GM19455 (cell line): ENCODE measurements around the gene CYP27B1.
"Not testable (repeated sequence)": the region's sequence is repeated elsewhere in the genome, so short reads cannot be mapped to it uniquely, and the experiment has no call there.

ENCODE experiments used
- ATAC-seq: cut with Tn5 transposase; IDR thresholded peaks from one replicate; pipeline ENCODE4 v1.9.1; 2021; ENCODE audit not compliant: unreplicated experiment

The CYP27B1 gene

DNA sequence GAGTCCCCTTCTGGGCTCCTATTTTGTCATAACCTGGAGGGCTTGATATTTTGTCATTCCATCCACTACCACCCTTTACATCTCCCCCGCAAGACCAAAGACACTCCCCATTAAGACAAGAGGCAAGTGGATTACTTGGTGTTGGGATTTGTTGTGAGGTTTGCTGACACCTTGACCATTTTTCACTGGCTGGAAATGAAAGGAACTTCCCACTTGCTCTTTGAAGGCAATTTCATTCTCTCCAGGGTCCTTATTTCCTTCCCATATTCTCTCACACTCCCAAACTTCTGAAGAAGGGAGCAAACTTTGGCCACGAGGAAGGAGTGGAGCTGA is 43.3 kb downstream of the CYP27B1 start:
- ATAC-seq = no peak

DNA sequence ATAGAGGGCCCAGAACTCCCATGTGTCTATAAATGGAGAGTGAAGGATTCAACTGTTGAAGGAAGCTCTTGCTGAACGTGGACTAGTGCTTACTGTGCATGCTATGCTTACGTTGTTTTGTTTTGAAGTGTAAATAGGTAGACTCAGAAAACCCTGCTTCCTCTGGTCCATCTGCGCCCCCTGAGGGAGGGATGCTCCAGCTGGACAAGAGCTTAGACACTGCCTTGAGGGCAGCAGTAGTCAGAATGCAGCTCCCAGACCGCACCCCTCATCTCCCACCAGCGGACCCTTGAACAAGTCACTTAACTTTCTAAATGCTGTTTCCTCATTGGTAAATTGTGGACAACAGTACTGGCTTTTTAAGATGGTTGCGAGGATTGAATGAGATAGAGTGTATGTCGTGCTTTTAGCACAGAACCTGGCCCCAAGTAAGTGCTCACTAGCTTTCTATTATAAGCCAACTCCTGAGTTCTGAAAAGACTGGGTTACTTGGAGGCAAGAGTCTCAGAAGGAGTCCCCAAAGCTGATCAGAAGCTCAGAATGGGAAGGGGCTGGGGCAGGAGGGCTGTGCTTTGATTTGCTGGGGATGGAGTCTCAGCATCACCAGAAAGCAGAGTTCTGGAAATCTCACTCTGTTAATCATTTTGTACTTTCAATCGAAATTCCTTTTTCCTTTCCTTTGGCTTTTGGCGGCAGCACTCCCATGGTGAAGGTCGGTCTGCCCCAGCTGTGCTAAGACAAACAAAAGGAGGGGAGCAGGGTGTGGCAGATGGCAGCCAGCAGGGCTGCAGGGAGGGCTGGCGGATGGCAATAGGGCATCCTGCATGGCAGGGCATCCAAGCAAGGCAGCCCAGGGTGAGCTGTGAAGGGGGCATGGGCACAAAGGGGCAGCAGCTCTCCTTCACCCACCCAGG is 43.9 kb downstream of the CYP27B1 start:
- ATAC-seq = no peak

DNA sequence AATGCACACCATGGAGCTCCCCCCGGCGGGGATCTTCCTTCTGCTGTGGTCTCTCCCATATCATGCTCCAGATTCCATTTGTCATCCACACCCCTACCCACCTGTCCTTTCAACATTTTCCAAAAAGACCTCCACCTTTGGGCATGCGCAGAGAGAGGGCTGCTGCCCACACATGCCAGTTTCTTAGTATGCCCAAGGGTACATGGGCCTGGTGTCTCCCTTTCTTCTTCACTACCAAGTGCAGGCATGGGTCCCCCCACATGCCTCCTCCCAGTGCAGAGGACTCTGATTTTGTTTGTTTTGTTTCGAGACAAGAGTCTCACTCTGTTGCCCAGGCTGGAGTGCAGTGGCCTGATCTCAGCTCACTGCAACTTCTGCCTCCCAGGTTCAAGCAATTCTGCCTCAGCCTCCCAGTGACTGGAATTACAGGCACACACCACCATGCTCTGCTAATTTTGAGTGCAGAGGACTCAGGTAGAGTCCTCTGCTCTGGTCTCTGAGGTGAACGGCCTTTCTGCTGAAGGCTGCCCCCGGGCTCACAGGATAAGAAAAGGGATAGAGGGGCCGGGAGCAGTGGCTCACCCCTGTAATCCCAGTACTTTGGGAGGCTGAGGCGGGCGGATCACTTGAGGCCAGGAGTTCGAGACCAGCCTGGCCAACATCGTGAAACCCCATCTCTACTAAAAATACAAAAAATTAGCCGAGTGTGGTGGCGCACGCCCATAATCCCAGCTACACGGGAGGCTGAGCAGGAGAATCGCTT is 44.9 kb downstream of the CYP27B1 start:
- ATAC-seq = not testable (repeated sequence)

DNA sequence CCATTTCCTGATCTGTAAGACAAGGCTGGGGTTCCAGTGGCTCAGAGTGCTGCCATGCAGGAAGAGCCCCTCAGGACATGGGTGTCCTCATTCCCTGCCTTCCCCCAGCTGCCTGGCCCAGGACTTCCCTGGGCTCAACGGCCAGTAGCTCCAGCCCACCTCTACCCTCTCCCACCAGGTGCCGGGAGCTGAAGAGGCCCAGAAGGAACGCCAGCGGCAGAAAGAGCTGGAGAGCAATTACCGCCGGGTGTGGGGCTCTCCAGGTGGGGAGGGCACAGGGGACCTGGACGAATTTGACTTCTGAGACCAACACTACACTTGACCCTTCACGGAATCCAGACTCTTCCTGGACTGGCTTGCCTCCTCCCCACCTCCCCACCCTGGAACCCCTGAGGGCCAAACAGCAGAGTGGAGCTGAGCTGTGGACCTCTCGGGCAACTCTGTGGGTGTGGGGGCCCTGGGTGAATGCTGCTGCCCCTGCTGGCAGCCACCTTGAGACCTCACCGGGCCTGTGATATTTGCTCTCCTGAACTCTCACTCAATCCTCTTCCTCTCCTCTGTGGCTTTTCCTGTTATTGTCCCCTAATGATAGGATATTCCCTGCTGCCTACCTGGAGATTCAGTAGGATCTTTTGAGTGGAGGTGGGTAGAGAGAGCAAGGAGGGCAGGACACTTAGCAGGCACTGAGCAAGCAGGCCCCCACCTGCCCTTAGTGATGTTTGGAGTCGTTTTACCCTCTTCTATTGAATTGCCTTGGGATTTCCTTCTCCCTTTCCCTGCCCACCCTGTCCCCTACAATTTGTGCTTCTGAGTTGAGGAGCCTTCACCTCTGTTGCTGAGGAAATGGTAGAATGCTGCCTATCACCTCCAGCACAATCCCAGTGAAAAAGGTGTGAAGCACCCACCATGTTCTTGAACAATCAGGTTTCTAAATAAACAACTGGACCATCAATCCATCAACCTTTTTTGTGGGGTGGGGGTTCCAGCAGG is 46.0 kb downstream of the CYP27B1 start:
- no peak for ATAC-seq

DNA sequence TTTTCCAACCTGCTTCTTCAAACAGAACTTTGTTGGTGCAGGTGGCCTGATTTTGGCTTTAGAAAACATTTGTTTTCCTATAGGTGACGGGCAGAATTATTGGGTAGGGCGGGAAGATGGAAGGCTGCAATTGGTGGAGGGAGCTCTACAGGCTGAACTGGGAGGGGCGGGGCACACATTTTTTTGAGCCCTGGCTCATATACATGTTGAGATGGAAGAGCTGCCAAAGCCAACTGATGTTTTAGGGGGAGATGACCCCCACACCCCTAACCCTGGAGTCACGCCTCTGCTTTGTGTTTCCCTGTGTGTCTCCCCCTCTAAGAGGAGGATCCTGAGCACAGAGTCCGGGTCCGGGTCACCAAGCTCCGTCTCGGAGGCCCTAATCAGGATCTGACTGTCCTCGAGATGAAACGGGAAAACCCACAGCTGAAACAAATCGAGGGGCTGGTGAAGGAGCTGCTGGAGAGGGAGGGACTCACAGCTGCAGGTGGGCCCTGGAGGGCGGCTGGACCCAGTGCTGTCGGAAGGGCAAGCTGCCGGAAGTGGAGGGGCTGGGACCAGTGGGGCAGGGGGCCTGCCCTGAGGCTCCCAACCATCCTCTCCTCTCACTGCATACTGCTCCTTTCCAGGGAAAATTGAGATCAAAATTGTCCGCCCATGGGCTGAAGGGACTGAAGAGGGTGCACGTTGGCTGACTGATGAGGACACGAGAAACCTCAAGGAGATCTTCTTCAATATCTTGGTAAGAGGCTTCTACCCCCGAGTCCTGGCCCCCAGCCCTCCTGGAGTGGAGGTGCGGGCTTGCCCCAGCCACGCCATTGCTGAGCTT is 46.9 kb downstream of the CYP27B1 start:
- no peak for ATAC-seq

DNA sequence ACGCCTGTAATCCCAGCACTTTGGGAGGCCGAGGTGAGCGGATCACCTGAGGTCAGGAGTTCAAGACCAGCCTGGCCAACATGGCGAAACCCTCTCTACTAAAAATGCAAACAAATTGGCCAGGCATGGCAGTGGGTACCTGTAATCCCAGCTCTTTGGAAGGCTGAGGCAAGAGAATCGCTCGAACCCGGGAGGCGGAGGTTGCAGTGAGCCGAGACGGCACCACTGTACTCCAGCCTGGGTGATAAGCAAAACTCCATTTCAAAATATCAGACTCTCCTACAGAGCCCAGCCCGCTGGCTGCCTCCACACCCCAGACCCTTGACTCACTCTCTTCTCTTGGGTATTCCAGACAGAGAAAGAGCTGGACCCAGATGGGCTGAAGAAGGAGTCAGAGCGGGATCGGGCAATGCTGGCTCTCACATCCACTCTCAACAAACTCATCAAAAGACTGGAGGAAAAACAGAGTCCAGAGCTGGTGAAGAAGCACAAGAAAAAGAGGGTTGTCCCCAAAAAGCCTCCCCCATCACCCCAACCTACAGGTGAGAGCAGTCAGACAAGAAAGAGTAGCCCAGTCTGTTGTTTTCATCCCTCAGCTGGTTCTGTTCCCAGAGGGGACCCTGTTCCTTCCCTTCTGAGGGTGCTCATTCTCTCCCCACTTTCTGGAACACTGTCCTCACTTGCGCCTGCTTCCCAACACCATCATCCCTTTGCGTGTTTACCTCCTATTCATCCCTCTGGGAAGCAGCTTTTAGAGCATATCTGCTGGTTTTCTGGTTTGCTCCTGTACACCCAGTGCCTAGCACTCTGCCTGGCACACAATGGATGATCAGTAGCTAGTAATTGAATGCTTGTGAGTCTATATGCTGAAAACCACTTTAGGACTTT is 48.0 kb downstream of the CYP27B1 start:
- no peak for ATAC-seq

DNA sequence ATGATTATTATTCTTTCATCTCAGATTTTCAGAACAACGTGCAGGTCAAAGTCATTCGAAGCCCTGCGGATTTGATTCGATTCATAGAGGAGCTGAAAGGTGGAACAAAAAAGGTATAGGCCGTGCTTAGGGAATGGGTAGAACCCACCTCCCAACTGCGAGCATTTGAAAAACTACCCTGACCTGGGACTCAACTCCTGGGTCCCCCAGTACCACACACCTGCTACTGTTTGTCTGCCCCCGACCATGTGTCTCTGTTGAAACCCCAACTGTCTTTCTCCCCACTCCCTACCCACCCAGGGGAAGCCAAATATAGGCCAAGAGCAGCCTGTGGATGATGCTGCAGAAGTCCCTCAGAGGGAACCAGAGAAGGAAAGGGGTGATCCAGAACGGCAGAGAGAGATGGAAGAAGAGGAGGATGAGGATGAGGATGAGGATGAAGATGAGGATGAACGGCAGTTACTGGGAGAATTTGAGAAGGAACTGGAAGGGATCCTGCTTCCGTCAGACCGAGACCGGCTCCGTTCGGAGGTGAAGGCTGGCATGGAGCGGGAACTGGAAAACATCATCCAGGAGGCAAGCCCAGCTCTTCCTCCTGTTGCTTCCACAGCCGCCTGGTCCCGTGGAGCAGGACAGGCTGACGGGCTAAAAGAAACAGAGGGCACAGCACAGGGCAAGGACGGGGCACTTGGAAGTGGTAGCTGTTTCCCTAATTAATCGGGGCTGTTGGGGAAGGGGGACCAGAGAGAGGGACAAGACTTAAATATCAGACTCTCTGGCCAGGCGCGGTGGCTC is 48.8 kb downstream of the CYP27B1 start:
- ATAC-seq = no peak

DNA sequence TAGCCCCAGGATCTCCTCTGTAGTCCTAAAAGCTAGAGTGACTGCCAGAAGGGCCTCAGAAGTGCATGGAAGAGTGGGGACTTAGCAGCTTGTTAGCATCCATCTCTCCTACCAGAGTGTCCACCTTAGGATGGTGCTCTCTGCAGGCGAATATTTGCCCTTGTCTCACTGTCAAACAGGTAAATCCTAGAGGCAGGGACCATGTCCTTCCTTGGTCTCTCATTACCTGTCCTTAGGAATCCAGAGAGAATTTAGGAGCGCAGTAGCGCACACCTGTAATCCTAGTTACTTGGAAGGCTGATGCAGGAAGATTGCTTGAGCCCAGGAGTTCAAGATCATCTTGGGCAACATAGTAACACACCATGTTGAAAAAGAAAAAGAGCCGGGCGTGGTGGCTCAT is 49.7 kb downstream of the CYP27B1 start:
- no peak for ATAC-seq

DNA sequence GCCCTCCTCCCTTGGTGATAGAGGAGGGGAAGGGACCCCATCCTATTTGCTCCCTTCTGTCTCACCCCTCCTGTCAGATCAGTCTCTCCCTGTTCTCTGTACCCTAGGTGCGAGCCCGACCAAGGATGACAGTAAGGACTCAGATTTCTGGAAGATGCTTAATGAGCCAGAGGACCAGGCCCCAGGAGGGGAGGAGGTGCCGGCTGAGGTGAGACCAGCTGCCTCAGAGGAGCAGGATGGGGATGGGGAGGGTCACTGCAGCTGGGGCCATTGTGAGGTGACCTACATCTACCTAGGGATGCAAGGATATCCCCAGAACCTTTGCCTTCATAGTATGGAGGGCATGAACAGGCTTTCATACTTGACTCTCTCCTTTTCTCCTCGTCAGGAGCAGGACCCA is 50.6 kb downstream of the CYP27B1 start:
- no peak for ATAC-seq

DNA sequence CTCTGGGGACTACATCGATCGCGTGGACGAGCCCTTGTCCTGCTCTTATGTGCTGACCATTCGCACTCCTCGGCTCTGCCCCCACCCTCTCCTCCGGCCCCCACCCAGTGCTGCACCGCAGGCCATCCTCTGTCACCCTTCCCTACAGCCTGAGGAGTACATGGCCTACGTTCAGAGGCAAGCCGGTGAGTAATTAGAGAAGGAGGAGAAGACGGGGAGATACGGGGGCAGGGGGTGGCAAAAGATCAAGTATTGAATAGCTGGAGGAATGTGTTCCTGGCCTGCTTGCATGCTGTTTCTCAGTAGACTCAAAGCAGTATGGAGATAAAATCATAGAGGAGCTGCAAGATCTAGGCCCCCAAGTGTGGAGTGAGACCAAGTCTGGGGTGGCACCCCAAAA is 51.1 kb downstream of the CYP27B1 start:
- no peak for ATAC-seq

DNA sequence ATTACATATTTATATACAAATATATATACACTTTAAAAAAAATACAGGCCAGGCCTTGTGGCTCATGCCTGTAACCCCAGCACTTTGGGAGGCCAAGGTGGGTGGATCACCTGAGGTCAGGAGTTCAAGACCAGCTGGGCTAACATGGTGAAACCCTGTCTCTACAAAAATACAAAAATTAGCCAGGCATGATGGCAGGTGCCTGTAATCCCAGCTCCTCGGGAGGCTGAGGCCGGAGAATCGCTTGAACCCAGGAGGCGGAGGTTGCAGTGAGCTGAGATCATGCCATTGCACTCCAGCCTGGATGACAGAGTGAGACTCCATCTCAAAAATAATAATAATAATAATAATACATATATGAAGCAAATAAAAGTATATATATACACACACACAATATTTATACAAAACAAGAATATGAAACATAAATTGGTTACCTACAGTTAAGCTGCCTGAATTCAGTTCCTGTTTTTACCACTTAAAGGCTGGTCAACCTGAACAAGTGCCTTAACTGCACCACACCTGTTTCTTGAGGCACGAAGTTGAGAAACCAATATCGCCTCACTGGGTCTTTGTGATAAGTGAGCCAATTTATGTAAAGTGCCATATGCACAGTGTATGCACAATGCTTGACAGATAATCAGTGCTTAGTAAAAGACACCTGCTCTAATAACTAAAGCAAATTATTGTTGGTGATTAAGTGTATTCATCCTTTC is 51.7 kb downstream of the CYP27B1 start:
- not testable (repeated sequence) for ATAC-seq

DNA sequence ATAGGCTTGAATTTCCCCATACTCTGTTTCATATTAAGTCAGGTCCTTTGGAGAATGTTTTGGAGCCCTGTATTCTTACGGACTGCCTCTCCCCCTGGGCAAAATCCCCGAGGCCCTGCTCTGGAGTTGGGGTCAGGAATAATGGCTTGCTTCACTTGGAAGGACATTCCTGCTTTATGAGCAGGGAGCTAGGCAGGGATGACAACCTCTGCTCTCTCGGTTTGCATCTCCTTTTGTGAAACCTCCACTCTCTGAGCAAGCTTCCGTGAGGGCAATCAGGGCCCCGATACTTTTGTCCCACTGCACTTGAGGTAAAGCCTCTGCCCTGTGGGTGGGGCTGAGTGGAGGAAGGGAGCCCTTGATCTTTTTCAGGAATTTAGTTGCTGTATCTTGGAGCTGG is 53.7 kb downstream of the CYP27B1 start:
- ATAC-seq = no peak

DNA sequence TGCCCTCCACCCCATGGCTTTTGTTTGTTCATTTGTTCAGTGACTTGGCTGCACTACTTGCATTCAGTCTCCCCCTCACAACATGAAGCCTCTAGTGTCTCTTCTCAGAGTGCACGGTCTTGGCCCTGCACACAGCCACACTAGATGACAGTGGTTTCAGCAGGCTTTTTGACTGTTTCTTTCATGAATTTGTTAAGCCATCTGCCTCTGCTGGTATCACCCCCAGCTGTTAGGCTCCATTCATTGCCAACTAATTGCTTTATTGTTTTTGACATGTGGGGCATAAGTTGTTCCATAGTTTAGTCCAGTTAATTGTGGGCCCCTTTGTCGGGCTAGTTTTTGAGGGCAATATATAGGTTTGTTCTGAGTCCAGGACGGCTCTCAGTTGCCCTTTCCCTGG is 54.2 kb downstream of the CYP27B1 start:
- no peak for ATAC-seq
